GM21737 (cell line): ENCODE data around the gene ZNF609.

ENCODE experiments used
- ATAC-seq: cut with Tn5 transposase; IDR thresholded peaks from one replicate; pipeline ENCODE4 v1.9.1; 2021; ENCODE audit warnings: mild to moderate bottlenecking, moderate library complexity; ENCODE audit not compliant: unreplicated experiment

ZNF609 gene

GRCh38 chr15:64460206-64460723 lies at the start of gene ZNF609:
Gene ZNF609 (plus strand): TSS chr15:64460578. CDS start chr15:64499420, 38,842 bp downstream.
- ATAC-seq, result peak; percentile 57

- ATAC-seq, result no peak
Observed at GRCh38 chr15:64412216-64412615, 48.2 kb upstream of the ZNF609 start.

GRCh38 chr15:64422697-64423096 lies 37.7 kb upstream of the ZNF609 start:
- ATAC-seq, result no peak

- ATAC-seq, result no peak
Observed at GRCh38 chr15:64423970-64424369, 36.4 kb upstream of the ZNF609 start.

- ATAC-seq, result no peak
Observed at GRCh38 chr15:64425221-64425620, 35.2 kb upstream of the ZNF609 start.

- no peak for ATAC-seq
Observed at GRCh38 chr15:64426845-64427465, 33.4 kb upstream of the ZNF609 start.

GRCh38 chr15:64429448-64429847 lies 30.9 kb upstream of the ZNF609 start:
- ATAC-seq, result no peak

- peak; percentile 55 for ATAC-seq
Observed at GRCh38 chr15:64430000-64430735, 30.2 kb upstream of the ZNF609 start.

- no peak for ATAC-seq
Observed at GRCh38 chr15:64437982-64438381, 22.4 kb upstream of the ZNF609 start.

- ATAC-seq, result no peak
Observed at GRCh38 chr15:64438653-64439447, 21.5 kb upstream of the ZNF609 start.

- ATAC-seq, result no peak
Observed at GRCh38 chr15:64441852-64442251, 18.5 kb upstream of the ZNF609 start.

GRCh38 chr15:64443016-64443415 lies 17.4 kb upstream of the ZNF609 start:
- ATAC-seq, result no peak

- ATAC-seq, result peak; percentile 57
Observed at GRCh38 chr15:64443747-64444621, 16.4 kb upstream of the ZNF609 start.

- ATAC-seq, result no peak
Observed at GRCh38 chr15:64444836-64445235, 15.5 kb upstream of the ZNF609 start.

- no peak for ATAC-seq
Observed at GRCh38 chr15:64447536-64448315, 12.7 kb upstream of the ZNF609 start.

- ATAC-seq, result no peak
Observed at GRCh38 chr15:64452988-64453688, 7.2 kb upstream of the ZNF609 start.

GRCh38 chr15:64453689-64454037 lies 6.7 kb upstream of the ZNF609 start:
- no peak for ATAC-seq

GRCh38 chr15:64454282-64454681 lies 6.1 kb upstream of the ZNF609 start:
- ATAC-seq, result no peak

GRCh38 chr15:64455961-64456371 lies 4.4 kb upstream of the ZNF609 start:
- no peak for ATAC-seq
